GM21381 (cell line): ENCODE results near the gene SH3GL2.

ENCODE experiments used
- ATAC-seq: cut with Tn5 transposase; IDR thresholded peaks from one replicate; pipeline ENCODE4 v1.9.1; 2021; ENCODE audit warnings: mild to moderate bottlenecking, moderate library complexity; ENCODE audit not compliant: unreplicated experiment

The SH3GL2 gene

DNA sequence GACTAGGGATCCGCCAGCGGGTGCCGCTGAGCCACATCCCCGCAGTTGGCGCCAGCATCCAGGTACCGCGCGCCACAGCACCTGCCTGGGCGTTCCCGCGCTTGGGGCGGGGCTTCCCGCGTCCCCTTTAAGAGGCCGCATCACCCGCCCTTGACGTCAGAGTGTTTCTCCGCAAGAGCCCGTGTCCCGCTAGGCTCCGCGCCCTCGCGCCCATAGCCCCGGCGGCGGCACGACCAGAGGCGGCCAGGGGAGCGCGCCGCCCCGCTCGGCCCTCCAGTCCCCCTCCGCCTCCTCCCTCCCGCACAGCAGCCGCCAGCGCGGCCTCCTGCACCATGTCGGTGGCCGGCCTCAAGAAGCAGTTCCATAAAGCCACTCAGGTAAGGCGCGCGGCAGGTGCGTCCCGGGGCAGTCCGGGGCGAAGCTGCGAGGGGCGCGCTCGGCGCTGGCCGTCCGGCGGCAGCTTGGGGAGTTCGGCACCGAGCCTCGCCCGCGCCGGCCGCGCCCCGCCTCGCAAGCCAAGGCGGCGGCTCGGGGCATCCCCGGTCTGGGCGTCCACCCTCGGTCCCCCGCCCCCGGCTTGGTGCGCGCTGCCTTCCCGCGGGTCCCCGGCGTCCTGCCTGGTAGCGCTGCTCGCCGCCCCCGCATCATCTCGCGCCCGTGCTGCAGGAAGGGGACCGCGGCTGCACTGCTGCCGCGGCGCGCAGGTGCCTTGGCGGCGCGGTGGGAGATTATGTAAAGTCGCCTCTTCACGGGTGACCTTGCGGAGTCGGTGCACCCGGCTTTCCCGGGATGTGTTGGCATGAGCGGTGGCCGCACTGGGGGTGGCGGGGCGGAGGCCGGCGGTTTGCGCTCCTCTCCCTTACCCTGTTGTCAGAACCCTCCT, at the start of gene SH3GL2:
TSS of gene SH3GL2 (plus strand) at position 156 of the 883 bp plus-strand sequence.
- ATAC-seq: peak; percentile 57

DNA sequence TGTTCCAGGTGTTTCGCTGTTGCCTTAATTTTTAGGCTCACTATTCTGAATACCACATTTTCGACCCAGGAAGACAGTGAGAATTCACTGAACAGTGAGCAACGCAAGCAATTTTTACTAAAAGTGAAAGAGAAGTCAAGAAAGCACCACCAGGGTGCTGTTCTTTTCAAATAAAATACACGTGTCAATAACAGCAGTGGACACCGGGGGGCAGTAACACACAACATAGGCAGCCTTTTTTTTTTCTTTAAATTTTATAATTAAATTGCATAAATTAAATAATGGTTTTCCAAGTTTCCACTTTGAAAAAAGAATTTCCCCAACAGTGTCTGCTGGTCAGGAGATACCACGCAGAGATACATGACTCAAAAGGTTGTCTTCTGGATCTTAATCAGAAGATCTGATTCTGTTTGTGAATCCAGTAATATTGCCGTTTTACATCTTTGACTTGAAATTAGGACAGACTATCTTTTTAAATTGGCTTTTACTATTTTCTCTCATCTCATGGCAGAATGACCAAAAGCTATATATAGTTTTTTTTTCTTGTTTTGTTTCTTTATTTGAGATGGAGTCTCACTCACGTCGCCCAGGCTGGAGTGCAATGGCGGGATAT, 47.1 kb upstream of the SH3GL2 start:
- peak; percentile 75 for ATAC-seq

DNA sequence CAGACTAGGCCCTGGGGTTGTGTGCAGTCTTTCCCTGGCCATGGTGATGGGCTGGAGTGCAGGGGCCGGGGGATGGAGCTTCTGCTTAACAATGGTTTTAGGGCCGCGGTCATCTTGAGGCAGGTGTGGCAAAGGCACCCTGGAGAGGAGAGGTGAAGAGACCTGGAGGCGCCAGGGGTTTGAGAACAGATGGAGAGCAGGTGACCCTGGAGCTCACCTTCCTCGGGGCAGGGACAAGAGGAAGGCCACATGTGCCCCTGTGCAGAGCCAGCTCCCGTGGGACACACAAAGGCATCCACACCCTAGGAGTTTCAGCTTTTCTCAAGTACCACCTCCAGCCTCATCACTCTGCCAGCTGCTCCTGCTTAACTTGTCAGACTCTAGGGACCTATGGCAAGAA, 46.4 kb upstream of the SH3GL2 start:
- no peak for ATAC-seq

DNA sequence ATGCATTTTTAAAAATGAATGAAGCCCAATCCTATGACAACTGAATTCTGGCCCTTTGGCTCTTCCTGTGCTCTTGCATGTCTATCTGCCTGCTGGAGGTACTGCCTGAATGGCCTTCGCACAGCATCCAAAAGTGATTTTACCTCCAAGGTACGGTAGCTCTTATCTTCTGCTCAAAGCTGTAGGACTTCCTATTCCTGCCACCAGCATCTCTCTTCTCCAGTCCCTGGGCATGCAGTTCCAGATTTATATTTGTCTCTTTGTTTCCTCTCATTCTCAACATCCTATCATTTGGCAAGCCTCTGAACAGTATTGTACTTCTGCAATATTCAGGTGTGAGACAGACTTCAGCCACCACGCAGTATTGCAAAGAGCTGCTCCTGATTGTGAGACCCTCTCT, 43.7 kb upstream of the SH3GL2 start:
- ATAC-seq: no peak

DNA sequence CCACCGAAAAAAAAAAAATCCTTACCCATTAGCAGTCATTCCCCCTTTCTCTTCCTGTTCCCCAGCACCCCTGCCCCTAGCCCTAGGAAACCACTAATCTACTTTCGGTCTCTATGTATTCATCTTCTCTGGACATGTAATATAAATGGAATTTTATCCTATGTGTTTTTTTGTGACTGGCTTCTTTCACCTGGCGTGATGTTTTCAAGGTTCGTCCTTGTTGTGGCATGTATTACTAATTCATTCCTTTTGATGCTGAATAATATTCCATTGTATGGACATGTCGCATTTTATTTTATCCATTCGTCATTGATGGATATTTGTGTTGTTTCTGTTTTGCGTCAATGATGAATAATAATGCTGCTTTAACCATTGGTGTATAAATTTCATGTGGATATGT, 42.8 kb upstream of the SH3GL2 start:
- ATAC-seq: no peak

DNA sequence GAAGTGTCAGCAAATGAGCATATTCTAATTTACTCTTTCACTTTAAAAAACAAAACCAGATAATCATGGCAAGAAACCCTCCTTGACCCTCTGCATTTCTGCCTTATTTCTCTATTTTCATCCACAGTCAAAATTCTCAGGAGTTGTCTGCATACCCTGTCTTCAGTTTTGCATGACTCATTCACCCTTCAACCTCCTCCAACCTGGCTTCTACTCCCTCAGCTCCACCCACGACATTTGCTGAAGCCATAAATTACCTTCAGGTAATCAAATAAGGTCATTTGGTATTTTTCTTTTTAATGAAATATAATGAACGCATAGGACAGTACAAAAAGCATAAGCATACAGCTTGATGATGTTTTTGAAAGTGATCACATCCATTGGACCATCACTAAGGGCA, 27.8 kb upstream of the SH3GL2 start:
- ATAC-seq: no peak

DNA sequence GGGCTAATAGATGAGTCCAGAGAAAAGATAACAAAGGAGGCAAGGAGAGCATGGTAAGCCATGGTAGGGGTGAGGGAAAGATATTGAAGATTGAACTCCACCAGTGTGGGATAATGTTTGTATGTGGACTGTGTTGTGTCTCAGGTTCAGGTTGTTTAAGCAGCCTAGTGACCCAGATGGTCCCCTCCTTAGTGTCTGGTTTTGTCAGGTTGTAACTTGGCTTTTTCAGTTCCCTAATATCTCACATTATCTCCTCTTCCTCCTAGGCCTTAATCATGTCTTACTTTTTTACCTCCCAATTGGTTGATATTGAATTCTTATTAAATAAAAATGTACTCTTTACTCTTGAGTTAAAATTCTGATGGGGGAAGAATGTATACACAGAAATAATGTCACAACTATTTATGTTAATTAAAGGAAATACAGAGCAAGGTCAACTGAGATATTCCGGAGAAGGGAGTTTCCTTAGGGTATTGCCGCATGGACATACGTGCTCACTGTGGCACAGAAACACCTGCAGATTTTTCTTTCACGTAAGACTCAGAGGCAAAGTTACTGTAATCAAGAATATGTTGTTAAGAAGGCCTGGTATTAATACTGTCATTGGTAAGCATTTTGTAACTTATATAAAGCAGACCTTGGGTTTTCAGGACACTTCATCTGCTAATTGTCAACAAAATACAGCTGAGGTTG, 23.4 kb upstream of the SH3GL2 start:
- no peak for ATAC-seq

DNA sequence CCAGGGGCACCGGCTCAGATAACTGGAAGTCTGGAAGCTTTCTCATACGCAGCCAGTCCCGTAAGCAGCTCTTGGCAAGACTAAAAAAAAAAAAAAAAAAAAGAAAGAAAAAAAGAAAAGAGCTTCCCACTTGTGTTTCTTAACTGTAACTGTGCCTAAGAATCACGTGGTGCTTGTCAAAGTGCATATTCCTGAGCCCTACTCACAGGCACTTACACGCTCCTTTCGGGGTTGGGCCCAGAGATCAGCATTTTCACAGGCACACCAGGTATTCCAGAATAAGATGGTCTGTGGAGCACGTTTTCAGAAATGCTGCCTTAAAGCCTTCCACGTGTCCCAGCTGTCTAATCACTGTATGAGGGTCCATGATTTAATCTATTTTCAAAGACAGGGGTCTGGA, 22.6 kb upstream of the SH3GL2 start:
- no peak for ATAC-seq

DNA sequence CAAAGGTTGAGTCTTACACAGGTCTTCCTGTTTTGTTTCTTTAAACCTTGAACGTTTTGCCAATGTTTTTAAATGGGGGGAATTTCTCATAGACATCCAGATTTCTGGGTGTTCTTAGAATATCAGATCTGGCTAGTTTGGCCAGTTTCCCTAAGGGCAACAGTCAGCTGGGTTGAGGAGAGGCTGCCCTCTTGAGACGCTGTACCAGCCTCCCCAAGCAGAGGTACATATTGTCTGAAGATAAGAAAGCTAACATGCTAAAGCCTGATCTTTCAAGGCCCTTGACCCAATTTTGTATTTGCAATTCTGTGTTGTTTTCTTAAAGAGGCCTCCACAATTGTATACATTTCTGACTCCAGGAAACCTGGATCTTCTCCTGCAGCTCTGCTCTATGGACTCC, 21.9 kb upstream of the SH3GL2 start:
- ATAC-seq: no peak

DNA sequence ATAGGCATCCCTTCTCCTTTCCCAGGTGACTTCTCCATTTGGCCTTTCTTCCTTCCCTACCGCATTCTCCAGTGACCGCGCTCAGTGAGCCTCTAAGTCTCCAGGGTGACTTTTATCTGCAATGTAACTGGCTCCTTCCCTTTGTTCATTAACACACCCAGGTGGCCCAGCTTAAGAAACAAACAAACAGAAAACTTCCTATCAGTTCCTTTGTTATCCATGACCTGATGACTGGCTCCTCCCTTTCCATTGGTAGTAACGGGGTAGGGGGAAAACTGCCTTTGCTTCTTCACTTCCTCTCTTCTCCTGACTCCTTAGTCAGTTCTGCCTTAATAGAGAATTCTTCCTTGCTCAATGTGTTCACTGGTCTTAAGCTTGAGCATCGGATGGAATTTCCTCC, 7.0 kb upstream of the SH3GL2 start:
- ATAC-seq: no peak

DNA sequence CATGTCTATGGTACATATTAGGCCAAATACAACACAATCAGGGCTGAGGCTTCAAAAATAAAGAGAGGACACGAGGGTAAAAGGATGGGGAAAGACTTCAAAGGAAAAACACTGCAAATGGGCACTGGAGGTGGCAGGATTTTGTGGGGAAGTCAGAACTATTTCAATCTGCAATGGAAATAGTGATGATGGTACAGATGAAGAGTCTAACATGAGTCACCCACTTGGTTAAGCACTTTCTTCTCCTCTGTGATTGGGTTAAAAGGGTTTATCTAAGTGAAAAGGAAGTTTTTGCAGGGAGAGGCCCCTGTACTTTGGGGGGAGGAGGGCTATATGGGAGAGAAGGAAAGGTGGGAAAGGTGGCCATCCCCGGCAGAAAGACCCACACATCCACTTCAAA, 4.5 kb upstream of the SH3GL2 start:
- ATAC-seq: no peak

DNA sequence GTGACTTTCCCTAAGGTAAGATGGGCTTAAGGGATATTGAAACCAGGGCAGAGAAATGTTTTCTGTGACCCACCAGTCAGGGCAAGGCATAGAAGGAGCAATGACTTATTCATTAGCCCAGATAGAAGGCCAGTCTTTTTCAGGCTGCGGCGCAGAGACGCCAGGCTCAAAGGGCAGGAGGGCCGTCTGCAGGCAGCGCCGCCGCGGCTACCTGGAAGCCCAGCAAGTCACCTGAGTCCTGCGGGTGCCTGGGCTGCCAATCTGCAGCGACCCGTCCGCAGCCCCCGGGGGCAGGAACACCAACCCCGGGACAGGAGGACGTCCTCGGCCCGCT, 322 bp upstream of the SH3GL2 start:
- no peak for ATAC-seq

DNA sequence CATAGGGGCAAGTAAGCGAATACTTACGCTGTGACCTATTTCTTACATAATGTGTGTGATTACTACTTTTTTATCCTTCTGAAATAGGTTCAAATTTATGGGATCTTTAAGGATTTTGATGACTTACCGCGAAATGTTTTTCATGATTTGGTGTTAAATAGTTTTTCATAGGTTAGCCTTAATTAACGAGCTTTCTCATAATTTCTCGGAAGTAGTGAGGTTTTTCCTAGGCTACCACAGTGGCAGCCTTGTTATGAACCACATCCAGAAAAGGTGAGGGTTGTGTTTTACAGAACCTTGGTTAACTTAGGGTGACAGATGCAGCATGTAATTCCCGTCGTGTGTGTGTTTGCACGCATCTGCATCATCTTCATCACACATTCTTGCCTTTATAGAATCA, 1.3 kb downstream of the SH3GL2 start:
- no peak for ATAC-seq

DNA sequence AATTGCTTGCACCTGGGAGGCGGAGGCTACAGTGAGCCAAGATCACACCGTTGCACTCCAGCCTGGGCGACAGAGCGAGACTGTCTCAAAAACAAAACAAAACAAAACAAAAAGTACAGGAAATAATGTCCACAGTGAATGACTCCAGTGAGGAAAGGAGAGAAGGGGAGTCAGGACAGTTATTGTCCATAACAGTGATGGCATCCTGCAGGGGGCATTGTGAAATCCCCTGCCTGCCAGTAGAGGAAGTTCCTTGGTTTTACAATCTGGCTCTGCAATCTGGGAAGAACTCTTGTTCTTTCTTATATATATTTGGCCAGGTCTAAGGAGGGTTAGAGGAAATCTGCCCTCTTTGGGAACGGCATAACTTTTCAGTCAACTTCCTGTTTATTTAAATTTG, 8.2 kb downstream of the SH3GL2 start:
- no peak for ATAC-seq

DNA sequence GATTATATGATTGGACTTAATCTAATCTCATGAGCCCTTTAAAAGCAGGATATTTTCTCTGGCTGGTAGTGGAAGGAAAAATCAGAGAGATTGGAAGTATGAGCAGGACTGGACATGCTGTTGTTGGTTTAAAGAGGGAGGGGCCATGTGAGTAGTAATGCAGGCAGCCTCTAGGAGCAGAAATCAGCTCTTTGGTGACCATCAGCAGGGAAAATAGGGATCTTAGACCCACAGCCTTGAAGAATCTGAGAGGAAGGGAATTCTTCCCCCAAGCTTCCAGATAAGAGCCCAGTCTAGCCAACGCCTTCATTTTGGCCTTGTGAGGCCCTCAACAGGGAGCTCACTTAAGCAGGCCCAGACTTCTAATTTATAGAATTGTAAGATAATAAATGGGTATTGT, 9.5 kb downstream of the SH3GL2 start:
- no peak for ATAC-seq

DNA sequence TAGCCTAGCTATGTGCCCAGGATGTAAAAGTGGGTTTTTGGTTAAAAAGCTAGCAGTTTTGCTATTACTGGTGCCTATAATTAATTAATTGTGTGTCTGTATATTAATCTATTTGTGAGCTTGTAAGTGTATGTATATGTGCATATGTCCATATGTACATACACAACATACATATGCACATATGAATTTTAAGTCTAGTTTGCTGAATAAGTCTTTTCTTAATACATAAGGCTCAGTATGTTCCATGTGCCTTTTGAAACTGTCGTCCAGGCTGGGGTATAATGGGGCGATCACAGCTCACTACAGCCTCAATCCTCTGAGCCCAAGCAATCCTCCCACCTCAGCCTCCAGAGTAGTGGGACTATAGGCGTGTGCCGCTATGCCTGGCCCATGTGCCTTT, 10.1 kb downstream of the SH3GL2 start:
- ATAC-seq: no peak

DNA sequence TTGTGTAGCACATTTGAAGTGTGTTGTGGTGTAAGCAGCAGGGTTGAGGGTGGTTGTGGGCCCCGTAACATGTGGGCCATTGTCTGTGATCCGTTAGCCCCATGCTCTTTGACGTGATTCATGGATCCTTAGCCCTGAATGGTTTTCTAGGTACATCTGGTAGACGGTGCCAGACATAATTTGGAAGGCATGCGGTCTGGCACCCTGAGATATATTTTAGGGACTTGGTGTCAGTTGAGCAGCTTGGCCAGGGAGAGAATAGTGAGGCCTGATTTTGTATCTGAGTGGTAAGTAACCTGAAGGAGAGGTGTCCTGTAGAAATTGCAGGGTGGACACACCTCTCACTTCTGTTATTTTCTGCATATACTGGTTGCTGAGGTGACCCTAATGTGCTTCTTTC, 10.9 kb downstream of the SH3GL2 start:
- ATAC-seq: no peak

DNA sequence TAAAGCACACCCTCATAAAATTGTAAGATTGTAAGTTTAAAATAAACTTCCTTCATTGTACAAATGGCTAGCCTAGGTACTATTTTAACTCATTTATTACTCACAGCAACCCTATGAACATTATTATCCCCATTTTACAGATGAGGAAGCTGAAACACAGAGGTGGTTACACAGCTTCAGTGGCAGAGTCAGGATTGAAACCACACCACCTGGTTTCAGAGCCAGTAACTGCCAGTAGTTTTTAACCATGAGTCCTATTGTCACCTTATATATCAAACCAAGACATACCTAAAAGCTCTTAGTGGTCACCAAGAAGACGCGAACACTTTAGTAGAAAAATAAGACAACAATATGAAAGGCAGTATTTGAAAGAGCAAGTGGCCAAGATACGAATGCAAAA, 16.1 kb downstream of the SH3GL2 start:
- no peak for ATAC-seq

DNA sequence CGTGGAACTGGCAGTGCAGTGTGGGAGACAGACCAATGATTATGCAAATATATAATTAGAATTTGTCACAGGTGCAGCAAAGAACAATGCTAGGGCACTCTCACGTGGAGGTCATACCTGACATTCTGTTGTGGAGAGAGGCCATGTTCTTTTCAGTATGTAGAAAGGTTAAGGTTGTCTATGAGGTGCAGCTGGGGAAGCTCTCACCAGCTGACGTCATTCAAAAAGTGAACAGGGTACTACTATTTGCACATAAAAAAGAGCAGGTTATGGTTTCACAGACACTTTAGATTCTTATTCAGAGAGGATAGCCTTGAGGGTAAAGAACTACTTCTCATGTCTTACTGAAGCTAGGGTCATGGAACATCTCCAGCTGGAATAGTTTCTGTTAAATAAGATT, 19.1 kb downstream of the SH3GL2 start:
- no peak for ATAC-seq

DNA sequence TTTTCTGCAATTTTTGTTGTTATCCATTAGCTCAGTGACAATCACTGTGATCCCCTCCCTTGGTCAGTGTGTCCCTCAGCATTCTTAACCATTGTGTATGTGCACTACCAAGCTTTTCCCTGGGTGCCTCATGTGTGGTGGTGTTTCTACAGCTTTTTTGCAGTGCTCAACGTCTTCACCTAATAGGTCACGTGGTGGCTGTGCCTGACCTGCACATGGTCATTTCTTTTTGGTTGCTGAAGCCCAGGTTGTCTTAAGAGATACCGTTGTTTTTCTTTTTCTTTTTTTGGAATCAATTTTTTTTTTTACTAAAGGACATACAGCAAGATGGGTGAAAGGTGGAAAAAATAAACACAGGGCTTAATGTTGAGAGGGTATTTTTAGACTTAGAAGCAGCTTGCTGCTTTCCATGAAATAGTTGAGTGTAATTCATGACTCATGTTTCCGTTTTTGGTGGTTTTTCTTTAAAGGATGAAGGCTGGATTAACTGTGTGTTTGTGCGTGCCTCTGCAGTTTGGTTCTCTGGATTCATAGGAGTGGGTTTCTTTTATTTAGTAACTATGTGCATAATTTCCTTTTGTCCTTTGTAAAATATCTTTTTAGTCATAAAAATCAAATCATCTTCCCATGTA, 22.2 kb downstream of the SH3GL2 start:
- no peak for ATAC-seq

DNA sequence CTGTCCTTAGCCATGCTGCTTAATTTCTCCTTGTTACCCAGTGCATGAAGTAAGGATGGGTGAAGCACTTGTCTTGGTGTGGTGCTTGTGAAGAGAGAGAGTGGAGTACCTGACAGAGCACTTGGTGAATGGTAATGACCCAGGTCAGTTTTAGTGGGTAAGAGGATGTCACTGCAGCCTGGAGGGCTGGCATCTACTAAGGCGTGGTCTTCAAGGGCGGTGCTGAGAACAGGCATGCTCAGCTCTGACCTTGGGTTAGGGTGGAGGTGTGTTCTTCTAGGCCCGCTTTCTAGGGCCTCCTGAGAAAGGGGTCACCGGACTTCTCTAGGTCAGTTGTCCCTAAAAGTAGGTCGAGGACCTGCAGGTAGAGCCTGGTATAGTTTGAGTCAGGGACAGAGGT, 25.7 kb downstream of the SH3GL2 start:
- ATAC-seq: no peak
